ENCODE data around the gene ENKD1.

ENKD1 gene, protein sequence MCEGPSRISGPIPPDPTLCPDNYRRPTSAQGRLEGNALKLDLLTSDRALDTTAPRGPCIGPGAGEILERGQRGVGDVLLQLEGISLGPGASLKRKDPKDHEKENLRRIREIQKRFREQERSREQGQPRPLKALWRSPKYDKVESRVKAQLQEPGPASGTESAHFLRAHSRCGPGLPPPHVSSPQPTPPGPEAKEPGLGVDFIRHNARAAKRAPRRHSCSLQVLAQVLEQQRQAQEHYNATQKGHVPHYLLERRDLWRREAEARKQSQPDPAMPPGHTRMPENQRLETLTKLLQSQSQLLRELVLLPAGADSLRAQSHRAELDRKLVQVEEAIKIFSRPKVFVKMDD

GRCh38 chr16:67666559-67667452 is at the start of gene ENKD1, which contains the start of gene C16orf86:
Gene ENKD1, minus strand, starts transcription at chr16:67666750. Its CDS starts 308 bp downstream, at chr16:67666442.
Gene C16orf86, plus strand, starts transcription at chr16:67666814. Its CDS starts 157 bp downstream, at chr16:67666971.
- H3K9me3 ChIP-seq: no peaks in the 10 kb centered on the region
- in situ Hi-C loops (cut with MboI; ENCODE audit: low sequenced_read_pairs): loop anchor here (5.0 kb wide), 1 partner anchor 260 kb away; no protein-coding TSS in a partner anchor
- H3K4me1 ChIP-seq: peaks cover 23% of the 10 kb centered on the region
- H3K36me3 ChIP-seq (replicated peaks): peaks cover 6% of the 10 kb centered on the region; the same call in 1 of the 2 replicates
- peak; percentile 89 to 91 for DNase-seq (ENCODE audit: low spot score in 2 of 2)
- peak within 1 kb of the TSS; percentile 73 for H3K4me3 ChIP-seq
- no peaks in the 10 kb centered on the region for H3K27me3 ChIP-seq (ENCODE audit: low read depth)

DNA sequence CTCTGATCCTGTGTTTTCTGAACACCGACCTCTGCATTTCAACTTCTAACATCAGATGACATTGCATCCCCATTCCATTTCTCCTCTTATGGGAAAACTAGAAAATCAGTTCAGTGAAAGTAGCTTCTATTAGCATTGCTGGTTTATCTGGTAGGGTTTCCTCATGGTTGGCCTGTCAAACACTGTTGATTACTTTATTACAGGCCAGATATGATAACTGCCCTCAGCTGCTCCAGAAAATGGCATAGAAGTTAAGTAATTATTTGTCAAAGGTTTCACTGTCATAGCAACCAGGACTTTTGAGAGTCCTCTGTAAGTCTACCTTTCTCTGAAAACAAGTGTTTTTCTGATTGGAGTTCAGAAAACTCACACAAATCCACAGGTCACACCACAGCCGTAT is 49.5 kb upstream of the ENKD1 start:
- H3K27me3 ChIP-seq (ENCODE audit: low read depth): no peaks in the 10 kb centered on the region
- H3K9me3 ChIP-seq: no peaks in the 10 kb centered on the region
- H3K4me3 ChIP-seq: no peak overlapping the region
- H3K36me3 ChIP-seq (replicated peaks): no peaks in the 10 kb centered on the region
- peaks cover 6% of the 10 kb centered on the region; the same call in 1 of the 2 replicates for H3K4me1 ChIP-seq
- in situ Hi-C loops (cut with MboI; ENCODE audit: low sequenced_read_pairs): no loop called here
- no peak for DNase-seq (ENCODE audit: low spot score in 2 of 2)

- H3K27me3 ChIP-seq (ENCODE audit: low read depth): no peaks in the 10 kb centered on the region
- in situ Hi-C loops (cut with MboI; ENCODE audit: low sequenced_read_pairs): no loop called here
- no peaks in the 10 kb centered on the region for H3K9me3 ChIP-seq
- no peak overlapping the region for H3K4me3 ChIP-seq
- peaks cover 8% of the 10 kb centered on the region for H3K4me1 ChIP-seq
- no peaks in the 10 kb centered on the region for H3K36me3 ChIP-seq (replicated peaks)
- no peak for DNase-seq (ENCODE audit: low spot score in 2 of 2)
Observed at GRCh38 chr16:67714522-67714921, 48.0 kb upstream of the ENKD1 start.

DNA sequence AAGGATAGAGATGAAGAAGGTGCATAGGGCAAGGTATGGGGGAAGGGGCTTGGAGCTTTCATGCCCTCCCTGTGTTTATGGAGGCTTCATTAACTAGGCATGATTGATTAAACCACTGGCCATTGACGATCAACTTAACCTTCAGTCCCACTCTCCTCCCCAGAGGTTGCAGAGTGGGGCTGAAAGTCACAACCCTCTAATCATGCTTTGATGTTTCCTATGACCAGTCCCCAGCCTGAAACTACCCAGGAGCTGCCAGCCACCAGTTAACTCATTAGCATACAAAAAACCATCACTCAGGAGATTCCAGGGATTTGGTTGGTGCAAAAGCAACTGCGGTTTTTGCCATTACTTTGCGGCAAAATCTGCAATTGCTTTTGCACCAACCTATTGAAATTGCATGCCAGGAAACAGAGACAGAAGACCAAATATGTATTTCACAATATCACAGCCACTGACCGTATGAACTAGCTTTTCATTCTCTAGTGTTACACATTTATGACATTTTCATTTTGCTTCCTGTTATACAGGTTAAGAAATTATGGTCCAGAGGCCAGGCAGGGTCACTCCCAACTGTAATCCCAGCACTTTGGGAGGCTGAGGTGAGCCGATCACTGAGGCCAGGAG is 47.2 kb upstream of the ENKD1 start:
- no peaks in the 10 kb centered on the region for H3K9me3 ChIP-seq
- no peaks in the 10 kb centered on the region for H3K27me3 ChIP-seq (ENCODE audit: low read depth)
- no peaks in the 10 kb centered on the region for H3K36me3 ChIP-seq (replicated peaks)
- in situ Hi-C loops (cut with MboI; ENCODE audit: low sequenced_read_pairs): no loop called here
- H3K4me3 ChIP-seq: no peak overlapping the region
- peaks cover 15% of the 10 kb centered on the region for H3K4me1 ChIP-seq
- DNase-seq (ENCODE audit: low spot score in 2 of 2): no peak

DNA sequence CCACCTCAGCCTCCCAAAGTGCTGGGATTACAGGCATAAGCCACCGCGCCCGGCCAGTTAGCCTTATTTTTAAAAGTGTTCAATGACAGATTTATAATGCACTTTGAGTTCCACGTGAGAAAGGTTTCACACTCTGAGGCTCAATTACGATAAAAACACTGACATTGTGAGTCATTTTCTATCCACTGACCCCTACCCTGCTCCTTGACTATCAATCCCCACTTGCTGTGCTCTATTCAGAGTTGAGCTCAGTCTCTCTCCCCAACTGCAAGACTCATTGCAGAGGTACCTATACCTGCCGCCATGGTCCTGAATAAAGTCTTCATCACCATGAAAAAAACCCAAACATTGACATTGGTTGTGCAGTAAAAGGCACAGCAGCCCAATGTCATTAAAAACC is 44.1 kb upstream of the ENKD1 start:
- H3K9me3 ChIP-seq: no peaks in the 10 kb centered on the region
- no peaks in the 10 kb centered on the region for H3K36me3 ChIP-seq (replicated peaks)
- in situ Hi-C loops (cut with MboI; ENCODE audit: low sequenced_read_pairs): no loop called here
- peaks cover 12% of the 10 kb centered on the region for H3K4me1 ChIP-seq
- H3K27me3 ChIP-seq (ENCODE audit: low read depth): no peaks in the 10 kb centered on the region
- no peak overlapping the region for H3K4me3 ChIP-seq
- DNase-seq (ENCODE audit: low spot score in 2 of 2): no peak

- peaks cover 12% of the 10 kb centered on the region for H3K4me1 ChIP-seq
- no peak for DNase-seq (ENCODE audit: low spot score in 2 of 2)
- no peaks in the 10 kb centered on the region for H3K27me3 ChIP-seq (ENCODE audit: low read depth)
- in situ Hi-C loops (cut with MboI; ENCODE audit: low sequenced_read_pairs): no loop called here
- H3K4me3 ChIP-seq: no peak overlapping the region
- no peaks in the 10 kb centered on the region for H3K36me3 ChIP-seq (replicated peaks)
- no peaks in the 10 kb centered on the region for H3K9me3 ChIP-seq
Observed at GRCh38 chr16:67709050-67709449, 42.5 kb upstream of the ENKD1 start.

DNA sequence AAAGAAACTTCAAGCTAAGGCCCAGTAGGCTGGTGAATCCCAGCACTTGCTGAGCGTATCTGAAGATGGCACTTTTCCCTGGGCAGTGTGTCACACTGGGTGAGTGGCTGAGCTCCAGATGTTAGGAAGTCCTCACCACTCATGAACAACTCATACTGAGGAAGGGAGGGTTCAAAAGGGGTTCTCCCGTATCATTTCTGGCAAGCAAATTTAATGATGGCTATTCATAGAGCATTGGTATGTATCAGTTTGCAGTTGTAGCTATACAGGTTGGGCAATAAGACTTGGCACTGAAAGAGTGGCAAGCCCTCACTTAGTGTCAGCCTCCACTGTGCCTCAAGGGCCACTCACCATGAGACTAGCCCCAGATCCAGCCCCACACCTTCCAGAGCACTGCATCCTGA is 41.8 kb upstream of the ENKD1 start:
- DNase-seq (ENCODE audit: low spot score in 2 of 2): no peak
- no peaks in the 10 kb centered on the region for H3K27me3 ChIP-seq (ENCODE audit: low read depth)
- no peaks in the 10 kb centered on the region for H3K9me3 ChIP-seq
- in situ Hi-C loops (cut with MboI; ENCODE audit: low sequenced_read_pairs): no loop called here
- no peak overlapping the region for H3K4me3 ChIP-seq
- H3K4me1 ChIP-seq: peaks cover 12% of the 10 kb centered on the region
- no peaks in the 10 kb centered on the region for H3K36me3 ChIP-seq (replicated peaks)

GRCh38 chr16:67707790-67708189 is 41.2 kb upstream of the ENKD1 start:
- Histone ChIP-seq H3K27me3 (ENCODE audit: low read depth) (no peaks in the 10 kb centered on the region), H3K4me1 (peaks cover 12% of the 10 kb centered on the region), H3K9me3 (no peaks in the 10 kb centered on the region), H3K4me3 (no peak overlapping the region), H3K36me3 (replicated peaks) (no peaks in the 10 kb centered on the region)
- in situ Hi-C loops (cut with MboI; ENCODE audit: low sequenced_read_pairs): no loop called here
- DNase-seq (ENCODE audit: low spot score in 2 of 2): no peak

DNA sequence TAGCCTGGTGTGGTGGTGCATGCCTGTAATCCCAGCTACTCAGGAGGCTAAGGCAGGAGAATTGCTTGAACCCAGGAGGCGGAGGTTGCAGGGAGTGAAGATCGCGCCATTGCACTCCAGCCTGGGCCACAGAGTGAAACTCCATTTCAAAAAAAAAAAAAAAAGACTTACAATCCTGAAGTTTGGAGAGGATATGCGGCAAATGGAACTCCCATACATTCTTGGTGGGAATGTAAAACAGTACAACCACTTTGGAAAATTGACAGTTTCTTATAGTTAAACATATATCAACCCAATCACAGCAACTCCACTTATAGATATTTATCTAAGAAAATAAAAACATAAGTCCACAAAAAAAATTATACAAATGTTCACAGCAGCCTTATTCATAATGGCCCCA is 40.7 kb upstream of the ENKD1 start:
- no peaks in the 10 kb centered on the region for H3K36me3 ChIP-seq (replicated peaks)
- no peak for DNase-seq (ENCODE audit: low spot score in 2 of 2)
- in situ Hi-C loops (cut with MboI; ENCODE audit: low sequenced_read_pairs): no loop called here

DNA sequence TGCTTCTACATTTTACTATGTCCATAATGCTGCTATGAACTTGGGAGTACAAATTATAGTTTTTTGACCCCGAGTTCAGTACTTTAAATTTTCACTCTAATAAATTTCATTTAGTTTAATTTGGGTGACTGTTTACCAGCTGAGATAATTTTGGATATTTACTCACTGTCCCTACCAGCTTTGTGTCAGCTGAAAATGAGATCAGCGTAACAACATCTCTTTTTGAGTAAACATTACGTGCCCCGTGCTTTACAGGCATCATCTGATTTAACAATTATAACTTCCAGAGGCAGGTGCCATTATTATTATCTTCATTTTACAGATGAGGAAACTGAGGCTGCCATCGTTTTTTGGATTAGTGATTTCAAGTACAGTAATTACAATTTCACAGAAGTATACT is 37.6 kb upstream of the ENKD1 start:
- DNase-seq (ENCODE audit: low spot score in 2 of 2): no peak
- H3K27me3 ChIP-seq (ENCODE audit: low read depth): no peaks in the 10 kb centered on the region
- no peaks in the 10 kb centered on the region for H3K36me3 ChIP-seq (replicated peaks)
- no peak overlapping the region for H3K4me3 ChIP-seq
- H3K9me3 ChIP-seq: no peaks in the 10 kb centered on the region; the same call in 1 of the 2 replicates
- H3K4me1 ChIP-seq: peaks cover 6% of the 10 kb centered on the region; the same call in 1 of the 2 replicates
- in situ Hi-C loops (cut with MboI; ENCODE audit: low sequenced_read_pairs): no loop called here

More for the DNA sequence above, 40.7 kb upstream of the ENKD1 start:
- peaks cover 12% of the 10 kb centered on the region for H3K4me1 ChIP-seq
- no peaks in the 10 kb centered on the region for H3K27me3 ChIP-seq (ENCODE audit: low read depth)
- no peak overlapping the region for H3K4me3 ChIP-seq
- no peaks in the 10 kb centered on the region for H3K9me3 ChIP-seq

GRCh38 chr16:67703626-67704025 is 37.1 kb upstream of the ENKD1 start:
- Histone ChIP-seq H3K4me1 (peaks cover 1% of the 10 kb centered on the region; the same call in 1 of the 2 replicates), H3K36me3 (replicated peaks) (no peaks in the 10 kb centered on the region; the same call in 1 of the 2 replicates), H3K9me3 (no peaks in the 10 kb centered on the region; the same call in 1 of the 2 replicates), H3K27me3 (ENCODE audit: low read depth) (no peaks in the 10 kb centered on the region), H3K4me3 (no peak overlapping the region)
- in situ Hi-C loops (cut with MboI; ENCODE audit: low sequenced_read_pairs): no loop called here
- DNase-seq (ENCODE audit: low spot score in 2 of 2): no peak

GRCh38 chr16:67702130-67702529 is 35.6 kb upstream of the ENKD1 start:
- Histone ChIP-seq H3K27me3 (ENCODE audit: low read depth) (no peaks in the 10 kb centered on the region), H3K36me3 (replicated peaks) (no peaks in the 10 kb centered on the region; the same call in 1 of the 2 replicates), H3K4me3 (no peak overlapping the region), H3K4me1 (no peaks in the 10 kb centered on the region), H3K9me3 (no peaks in the 10 kb centered on the region; the same call in 1 of the 2 replicates)
- in situ Hi-C loops (cut with MboI; ENCODE audit: low sequenced_read_pairs): no loop called here
- DNase-seq (ENCODE audit: low spot score in 2 of 2): no peak

DNA sequence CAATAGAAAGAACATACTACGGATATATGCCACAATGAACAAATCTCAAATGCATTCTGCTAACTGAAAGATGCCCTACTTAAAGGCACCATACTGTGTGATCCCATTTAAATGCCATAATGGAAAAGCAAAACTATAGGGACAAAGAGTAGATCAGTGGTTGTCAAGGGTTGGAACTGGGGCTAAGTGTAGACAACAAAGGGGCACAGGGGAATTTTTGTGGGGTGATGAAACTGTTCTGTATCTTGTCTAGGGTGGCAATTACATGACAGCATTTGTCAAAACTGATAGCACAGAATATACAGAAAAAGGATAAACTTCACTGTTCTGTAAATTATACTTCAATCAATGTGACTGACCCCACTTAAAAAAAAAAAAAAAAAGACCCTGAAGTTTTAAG is 34.9 kb upstream of the ENKD1 start:
- in situ Hi-C loops (cut with MboI; ENCODE audit: low sequenced_read_pairs): no loop called here
- Histone ChIP-seq H3K4me1 (no peaks in the 10 kb centered on the region), H3K27me3 (ENCODE audit: low read depth) (no peaks in the 10 kb centered on the region), H3K9me3 (no peaks in the 10 kb centered on the region; the same call in 1 of the 2 replicates), H3K4me3 (no peak overlapping the region), H3K36me3 (replicated peaks) (no peaks in the 10 kb centered on the region; the same call in 1 of the 2 replicates)
- DNase-seq (ENCODE audit: low spot score in 2 of 2): no peak

All from HAP-1 (cell line).